ENCODE measurements around the gene CD69.
"Not testable (repeated sequence)": the region's sequence is repeated elsewhere in the genome, so short reads cannot be mapped to it uniquely, and the experiment has no call there.

The CD69 gene

GRCh38 chr12:9713032-9713558 lies 47.6 kb downstream of the CD69 start:
- not testable (repeated sequence) for DNase-seq

- DNase-seq = no peak
These were observed 49.0 kb downstream of the CD69 start for GRCh38 chr12:9711664-9712063.

DNA sequence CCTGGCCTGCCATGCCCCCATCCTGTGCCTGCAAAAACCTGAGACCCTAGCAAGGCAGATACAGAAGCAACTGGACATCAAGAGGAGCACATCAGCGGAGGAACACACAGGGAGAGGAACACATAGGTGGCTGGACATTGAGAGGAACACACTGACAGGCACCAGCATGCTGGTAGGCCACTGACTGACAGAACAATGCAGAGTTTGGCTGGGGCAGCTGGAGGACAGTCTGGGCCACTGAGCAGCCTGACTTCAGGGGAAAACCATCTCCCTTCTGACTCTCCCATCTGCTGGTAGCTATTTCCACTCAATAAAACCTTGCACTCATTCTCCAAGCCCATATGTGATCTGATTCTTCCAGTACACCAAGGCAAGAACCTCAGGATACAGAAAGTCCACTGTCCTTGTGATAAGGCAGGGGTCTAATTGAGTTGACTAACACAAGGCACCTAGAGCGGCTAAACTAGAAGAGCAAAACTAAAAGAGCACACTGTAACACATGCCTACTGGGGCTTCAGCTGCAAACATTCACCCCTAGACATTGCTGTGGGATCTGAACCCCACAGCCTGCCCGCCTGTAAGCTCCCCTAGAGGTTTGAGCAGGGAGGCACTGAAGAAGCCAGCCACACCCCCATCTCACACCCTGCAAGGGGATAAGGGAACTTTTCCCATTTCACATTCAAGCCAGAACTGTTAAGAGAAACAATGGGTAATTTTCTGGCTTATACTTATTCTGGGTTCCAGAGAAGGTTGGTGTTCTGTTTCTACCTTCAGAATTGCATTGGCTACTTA lies 49.9 kb downstream of the CD69 start:
- DNase-seq = no peak

- no peak for DNase-seq
These were observed 51.8 kb downstream of the CD69 start for GRCh38 chr12:9708853-9709252.

DNA sequence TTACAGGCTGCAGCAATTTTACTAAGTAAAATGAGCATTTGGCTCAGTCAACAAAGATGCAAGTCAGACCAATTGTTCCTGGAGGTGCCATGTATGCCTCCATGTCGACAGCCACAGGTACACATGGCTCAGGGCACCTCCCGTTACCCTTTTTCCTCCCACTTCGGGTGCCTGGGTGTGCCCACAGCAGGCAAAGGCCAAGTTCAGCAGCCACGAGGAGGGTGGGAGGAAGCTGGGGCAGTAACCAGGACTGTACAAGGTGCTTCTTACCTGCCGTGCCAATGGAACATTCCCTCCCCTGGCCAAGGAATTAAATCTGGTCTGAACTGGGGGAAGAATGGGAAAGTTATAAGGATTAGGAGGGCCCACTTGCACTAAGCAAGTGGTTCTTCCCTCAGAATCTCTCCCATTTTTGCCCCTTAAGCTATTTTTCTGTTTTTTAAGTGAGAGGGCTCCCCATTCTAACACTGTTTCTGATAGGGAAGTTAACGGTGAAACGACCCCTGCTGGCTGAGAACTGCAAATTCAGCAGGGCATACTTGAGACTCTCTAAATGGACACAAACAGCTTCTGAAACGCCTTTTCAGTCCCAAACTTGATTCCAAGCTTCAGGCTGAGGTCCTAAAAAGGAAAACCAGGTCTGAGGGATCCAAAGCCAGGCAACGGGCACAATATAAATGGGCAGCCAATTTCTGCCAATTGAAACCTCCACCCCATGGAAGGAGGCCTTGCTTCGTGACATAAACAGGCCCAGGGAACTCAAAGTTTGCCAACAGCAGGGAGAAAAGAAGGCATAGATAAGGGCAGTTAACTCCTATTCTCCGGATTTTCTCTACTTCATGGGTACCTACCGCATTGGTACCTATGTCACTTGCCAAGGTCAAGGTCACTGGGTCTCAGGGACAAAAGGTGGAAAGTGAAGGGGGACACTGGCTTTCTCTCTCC lies 52.6 kb downstream of the CD69 start:
- DNase-seq = peak; percentile 65

DNA sequence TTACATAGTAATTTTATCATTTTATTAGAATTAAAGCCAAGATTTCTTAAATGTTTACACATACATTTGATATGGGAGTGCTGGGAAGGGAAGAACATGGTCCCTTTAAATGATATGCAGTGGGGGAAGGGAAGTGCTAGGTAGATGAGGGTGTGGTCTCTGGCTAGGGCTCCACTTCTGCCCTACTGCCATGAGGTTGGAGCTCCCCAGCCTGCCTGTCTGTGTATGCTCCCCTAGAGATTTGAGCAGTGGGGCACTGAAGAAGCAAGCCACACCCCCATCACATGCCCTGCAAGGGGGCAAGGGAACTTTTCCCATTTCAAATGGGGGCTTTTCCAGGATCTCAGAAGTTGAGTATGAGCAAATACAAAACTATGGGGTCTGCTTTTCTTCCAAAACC lies 53.3 kb downstream of the CD69 start:
- DNase-seq = no peak

DNA sequence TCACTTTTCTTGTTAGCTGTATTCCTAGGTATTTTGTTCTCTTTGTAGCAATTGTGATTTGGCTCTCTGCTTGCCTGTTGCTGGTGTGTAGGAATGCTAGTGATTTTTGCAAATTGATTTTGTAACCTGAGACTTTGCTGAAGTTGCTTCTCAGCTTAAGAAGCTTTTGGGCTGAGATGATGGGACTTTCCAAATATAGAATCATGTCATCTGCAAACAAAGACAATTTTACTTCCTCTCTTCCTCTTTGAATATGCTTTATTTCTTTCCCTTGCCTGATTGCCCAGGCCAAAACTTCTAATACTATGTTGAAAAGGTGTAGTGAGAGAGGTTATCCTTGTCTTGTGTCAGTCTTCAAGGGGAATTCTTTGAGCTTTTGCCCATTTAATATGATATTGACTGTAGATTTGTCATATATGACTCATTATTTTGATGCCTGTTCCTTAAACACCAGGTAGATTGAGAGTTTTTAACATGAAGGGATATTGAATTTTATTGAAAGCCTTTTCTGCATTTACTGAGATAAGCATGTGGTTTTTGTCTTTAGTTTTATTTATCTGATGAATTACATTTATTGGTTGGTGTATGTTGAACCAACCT lies 54.5 kb downstream of the CD69 start:
- no peak for DNase-seq

DNA sequence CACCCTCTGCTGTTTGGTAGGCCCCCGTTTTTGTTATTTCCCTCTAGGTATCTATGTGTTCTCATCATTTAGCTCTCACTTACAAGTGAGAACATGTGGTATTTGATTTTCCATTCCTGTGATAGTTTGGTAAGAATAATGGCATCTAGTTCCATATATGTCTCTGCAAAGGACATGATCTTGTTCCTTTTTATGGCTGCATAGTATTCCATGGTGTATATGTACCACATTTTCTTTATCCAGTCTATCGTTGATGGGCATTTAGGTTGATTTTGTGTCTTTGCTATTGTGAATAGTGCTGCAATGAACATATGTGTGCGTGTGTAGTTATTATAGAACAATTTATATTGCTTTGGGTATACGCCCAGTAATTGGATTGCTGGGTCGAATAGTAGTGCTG lies 56.1 kb downstream of the CD69 start:
- DNase-seq = not testable (repeated sequence)
